ENCODE data around the gene SLC39A3. TPM values are rescaled to one million over a fixed set of nuclear protein-coding genes. Genes with fewer than 3 reads are reported as not detected.

The SLC39A3 gene
- total RNA-seq, 1 experiment from 2014 or later: 32.4 TPM

- H3K56ac ChIP-seq (ENCODE audit: insufficient read length, low read depth, low read length): no peak overlapping the region
- Mint-ChIP-seq H3K27ac (no peak overlapping the region; a peak in 1 of 7 replicates), H3K36me3 (ENCODE audit: insufficient read depth in 1 of 3, low read depth in 3 of 3) (no peaks in the 10 kb centered on the region; a peak in 1 of 7 replicates), H3K27me3 (ENCODE audit: low read depth) (peaks cover 28% of the 10 kb centered on the region), H3K4me1 (peaks cover 12 to 17% of the 10 kb centered on the region in 2 experiments), H3K4me3 (no peak overlapping the region), H3K9me3 (no peaks in the 10 kb centered on the region)
- H3K18ac ChIP-seq (ENCODE audit: insufficient read length, low read depth, low read length): no peak overlapping the region
- no peak overlapping the region for H2AFZ ChIP-seq (ENCODE audit: low read length)
- no peak overlapping the region for H2BK120ac ChIP-seq (ENCODE audit: low read depth, low read length, poor library complexity, severe bottlenecking)
- no peak overlapping the region for H3K4ac ChIP-seq (ENCODE audit: low read depth, low read length)
- no peaks in the 10 kb centered on the region for H4K20me1 ChIP-seq (ENCODE audit: control insufficient read depth, insufficient read depth, insufficient read length)
- H4K91ac ChIP-seq (ENCODE audit: insufficient read length, low read depth, low read length): no peak overlapping the region
- no peak overlapping the region for H2AK5ac ChIP-seq (ENCODE audit: insufficient read length, low read length)
- H2BK12ac ChIP-seq (ENCODE audit: insufficient read length, low read depth, low read length): no peak overlapping the region
- no peak overlapping the region for H3K14ac ChIP-seq (ENCODE audit: insufficient read depth, low read length)
- no peak overlapping the region for H3K9ac ChIP-seq (ENCODE audit: extremely low read depth, insufficient read length, low read length)
- no peak overlapping the region for H3K23ac ChIP-seq (ENCODE audit: insufficient read length, low read depth, low read length)
- no peak overlapping the region for H4K8ac ChIP-seq (replicated peaks; ENCODE audit: insufficient read length, low read depth, low read length)
- no peaks in the 10 kb centered on the region for H3K9me3 ChIP-seq (ENCODE audit: control insufficient read depth, low read depth, low read length)
- no peak overlapping the region for H3K27ac ChIP-seq (ENCODE audit: insufficient read length, low read depth, low read length)
- no peaks in the 10 kb centered on the region for H3K79me1 ChIP-seq (ENCODE audit: insufficient read depth, low read depth, low read length, poor library complexity, severe bottlenecking)
- no peak overlapping the region for H2BK5ac ChIP-seq (ENCODE audit: insufficient read length, low read length)
- H4K5ac ChIP-seq (ENCODE audit: insufficient read length, low read depth, low read length): no peak overlapping the region
- TF ChIP-seq, protein P1, sequence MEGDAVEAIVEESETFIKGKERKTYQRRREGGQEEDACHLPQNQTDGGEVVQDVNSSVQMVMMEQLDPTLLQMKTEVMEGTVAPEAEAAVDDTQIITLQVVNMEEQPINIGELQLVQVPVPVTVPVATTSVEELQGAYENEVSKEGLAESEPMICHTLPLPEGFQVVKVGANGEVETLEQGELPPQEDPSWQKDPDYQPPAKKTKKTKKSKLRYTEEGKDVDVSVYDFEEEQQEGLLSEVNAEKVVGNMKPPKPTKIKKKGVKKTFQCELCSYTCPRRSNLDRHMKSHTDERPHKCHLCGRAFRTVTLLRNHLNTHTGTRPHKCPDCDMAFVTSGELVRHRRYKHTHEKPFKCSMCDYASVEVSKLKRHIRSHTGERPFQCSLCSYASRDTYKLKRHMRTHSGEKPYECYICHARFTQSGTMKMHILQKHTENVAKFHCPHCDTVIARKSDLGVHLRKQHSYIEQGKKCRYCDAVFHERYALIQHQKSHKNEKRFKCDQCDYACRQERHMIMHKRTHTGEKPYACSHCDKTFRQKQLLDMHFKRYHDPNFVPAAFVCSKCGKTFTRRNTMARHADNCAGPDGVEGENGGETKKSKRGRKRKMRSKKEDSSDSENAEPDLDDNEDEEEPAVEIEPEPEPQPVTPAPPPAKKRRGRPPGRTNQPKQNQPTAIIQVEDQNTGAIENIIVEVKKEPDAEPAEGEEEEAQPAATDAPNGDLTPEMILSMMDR (conservative IDR thresholded peaks at IDR 0.05): no peak
- no peak overlapping the region for H2BK20ac ChIP-seq (ENCODE audit: low read depth, low read length, poor library complexity, severe bottlenecking)
- peaks cover 6% of the 10 kb centered on the region; the same call in 1 of the 2 replicates for H3K27me3 ChIP-seq (ENCODE audit: insufficient read depth, low read length)
- no peak overlapping the region for H2BK15ac ChIP-seq (ENCODE audit: low read depth, low read length)
- WGBS (ENCODE audit: extremely low coverage, insufficient read length, low lambda C conversion rate): no CpG with 5 or more reads among the region's 6 CpGs
- DNase-seq: no peak
- H3K79me2 ChIP-seq (ENCODE audit: insufficient read depth, low read length): no peaks in the 10 kb centered on the region
- no peak overlapping the region for H3T11ph ChIP-seq (ENCODE audit: low read length)
- no peak overlapping the region for H3K4me2 ChIP-seq (ENCODE audit: insufficient read depth, insufficient read length, low read length)
- no peaks in the 10 kb centered on the region for H3K4me1 ChIP-seq (ENCODE audit: insufficient read depth, low read length)
- H3K23me2 ChIP-seq (ENCODE audit: insufficient read length, low read depth, low read length, poor library complexity, severe bottlenecking): peaks cover 7% of the 10 kb centered on the region
These were observed 36.1 kb downstream of the SLC39A3 start for GRCh38 chr19:2703691-2704216.
